Activated CD8-positive, alpha-beta memory T cell treated with anti-CD3 and anti-CD28 coated beads, Interleukin-2, amount 50 U/mL, for 1 hour (primary cell): ENCODE results near the gene MED26.
"Not testable (repeated sequence)": the region's sequence is repeated elsewhere in the genome, so short reads cannot be mapped to it uniquely, and the experiment has no call there.

Experiments
- DNase-seq: peaks from one replicate; pipeline ENCODE4 v3.0.0-alpha.2; 2020; ENCODE audit errors: extremely low read depth

MED26 gene

GRCh38 chr19:16651421-16652188, 23.6 kb upstream of the MED26 start:
- DNase-seq = not testable (repeated sequence)

DNA sequence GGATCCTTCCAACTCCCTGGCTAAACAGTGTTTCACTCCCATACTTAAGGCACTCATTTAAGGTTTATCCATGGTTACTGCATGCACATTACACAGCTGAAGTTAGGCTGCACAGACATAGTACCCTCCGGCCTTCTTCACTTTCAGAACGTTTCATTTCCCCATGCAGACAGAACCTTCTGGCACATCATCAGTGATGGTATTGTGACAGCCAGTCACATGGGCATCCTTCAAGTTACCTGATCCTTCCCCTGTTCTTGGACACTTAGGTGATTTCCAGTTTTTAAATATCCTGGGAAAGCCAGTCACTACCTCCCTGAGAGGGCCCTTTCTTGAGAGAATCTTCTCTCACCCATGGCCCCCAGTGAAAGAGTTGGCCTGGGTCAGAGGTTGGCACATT, 22.8 kb upstream of the MED26 start:
- DNase-seq = no peak

- no peak for DNase-seq
Observed at GRCh38 chr19:16649734-16650133, 21.7 kb upstream of the MED26 start.

DNA sequence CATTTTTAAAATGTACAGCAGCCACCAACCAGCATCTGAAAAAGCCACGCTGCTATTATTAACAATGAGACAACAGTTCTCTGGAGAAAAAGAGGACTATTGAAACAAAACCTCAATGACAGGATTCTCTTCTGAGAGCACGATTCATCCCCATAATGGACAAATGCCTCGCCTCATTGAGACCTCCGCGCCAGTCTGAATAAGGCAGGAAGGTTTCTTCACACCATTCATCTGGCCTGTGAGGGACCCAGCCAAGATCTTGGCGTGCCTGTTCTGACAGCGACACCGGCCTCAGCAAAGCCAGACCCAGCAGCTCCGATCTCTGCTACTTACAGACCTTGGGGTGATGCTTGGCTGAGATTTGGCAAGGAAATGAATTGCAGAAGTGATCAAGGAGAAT, 17.1 kb upstream of the MED26 start:
- no peak for DNase-seq

GRCh38 chr19:16641695-16642094, 13.7 kb upstream of the MED26 start:
- no peak for DNase-seq

DNA sequence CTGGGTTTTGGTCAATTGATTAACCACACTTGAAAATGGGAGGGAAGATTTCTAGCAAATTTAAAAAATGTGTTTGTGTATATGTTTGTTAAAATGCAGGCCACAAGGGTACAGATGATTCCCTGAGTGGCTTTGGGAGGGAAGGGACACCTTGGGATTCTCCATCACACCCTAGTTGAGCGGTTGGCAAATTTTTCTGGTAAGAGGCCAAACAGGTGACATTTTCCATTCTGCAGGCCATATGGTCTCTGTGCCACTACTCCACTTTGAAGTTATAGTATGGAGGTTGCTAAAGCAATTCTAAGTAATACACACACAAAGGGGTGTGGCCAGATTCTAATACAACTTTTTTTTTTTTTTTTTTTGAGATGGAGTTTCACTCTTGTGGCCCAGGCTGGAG, 12.9 kb upstream of the MED26 start:
- no peak for DNase-seq

GRCh38 chr19:16638666-16639065, 10.7 kb upstream of the MED26 start:
- no peak for DNase-seq

DNA sequence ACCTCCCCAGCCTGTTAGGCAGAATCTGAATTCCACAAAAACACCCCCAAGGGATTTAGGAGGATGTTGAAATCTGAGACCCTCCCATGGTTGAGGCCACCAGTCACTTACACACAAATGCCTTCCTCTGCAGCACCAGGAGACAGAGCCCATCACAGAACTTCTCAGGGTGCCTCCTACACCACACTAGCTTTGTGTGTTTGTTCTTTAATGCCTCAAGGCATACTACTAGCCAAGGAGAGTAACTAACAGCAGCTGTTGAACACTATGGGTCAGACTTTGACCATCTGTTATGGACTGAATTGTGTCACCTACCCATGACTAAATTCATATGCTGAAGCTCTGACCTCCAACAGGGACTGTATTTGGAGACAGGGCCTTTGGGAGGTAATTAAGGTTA, 9.5 kb upstream of the MED26 start:
- no peak for DNase-seq

- no peak for DNase-seq
Observed at GRCh38 chr19:16631465-16631864, 3.5 kb upstream of the MED26 start.

DNA sequence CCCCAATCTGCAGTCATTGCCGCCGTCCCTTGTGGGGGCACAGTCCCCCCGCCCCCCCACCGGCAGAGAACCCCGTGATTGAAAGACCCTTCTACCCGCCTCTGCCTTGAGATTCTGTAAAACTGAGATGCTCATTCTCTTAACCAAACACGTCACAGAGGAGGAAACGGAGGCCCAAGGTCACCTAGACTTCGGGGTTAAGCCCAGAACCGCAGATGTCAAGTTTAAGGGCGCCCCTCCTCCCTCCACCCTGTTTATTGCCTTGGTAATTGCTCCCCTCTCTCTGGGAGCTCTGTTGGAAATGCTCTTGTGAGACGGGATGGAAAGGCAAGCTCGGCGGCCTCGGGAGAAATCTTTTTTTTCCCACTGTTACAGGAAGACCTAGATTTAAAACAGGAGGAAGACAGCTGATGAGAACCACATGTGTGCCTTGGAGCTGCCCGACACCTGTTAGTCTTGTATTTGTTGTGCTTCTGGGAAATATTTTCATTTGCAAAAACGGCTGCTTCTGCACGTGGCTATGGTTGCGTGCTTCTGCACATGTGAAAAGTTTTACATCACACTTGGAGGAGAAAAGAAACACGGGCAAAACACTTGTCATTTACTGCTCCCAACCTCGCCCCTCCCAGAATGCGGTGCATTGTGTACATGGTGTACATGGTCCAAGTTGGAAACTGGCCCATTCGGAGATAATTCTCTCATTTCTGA, 1.1 kb upstream of the MED26 start:
- no peak for DNase-seq

DNA sequence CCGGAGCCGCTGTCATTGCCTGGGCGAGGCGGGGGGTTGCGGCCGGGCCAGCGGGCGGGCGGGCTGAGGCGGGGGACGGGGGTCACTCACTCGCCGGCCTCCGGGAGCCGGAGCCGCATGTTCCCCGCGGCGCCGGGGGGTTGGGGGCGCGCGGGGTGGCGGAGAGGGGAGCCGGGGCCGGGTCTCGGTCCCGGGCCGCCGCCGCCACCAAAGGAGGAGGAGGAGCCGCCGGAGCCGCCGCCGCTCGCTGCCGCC, 149 bp downstream of the MED26 start:
- no peak for DNase-seq

DNA sequence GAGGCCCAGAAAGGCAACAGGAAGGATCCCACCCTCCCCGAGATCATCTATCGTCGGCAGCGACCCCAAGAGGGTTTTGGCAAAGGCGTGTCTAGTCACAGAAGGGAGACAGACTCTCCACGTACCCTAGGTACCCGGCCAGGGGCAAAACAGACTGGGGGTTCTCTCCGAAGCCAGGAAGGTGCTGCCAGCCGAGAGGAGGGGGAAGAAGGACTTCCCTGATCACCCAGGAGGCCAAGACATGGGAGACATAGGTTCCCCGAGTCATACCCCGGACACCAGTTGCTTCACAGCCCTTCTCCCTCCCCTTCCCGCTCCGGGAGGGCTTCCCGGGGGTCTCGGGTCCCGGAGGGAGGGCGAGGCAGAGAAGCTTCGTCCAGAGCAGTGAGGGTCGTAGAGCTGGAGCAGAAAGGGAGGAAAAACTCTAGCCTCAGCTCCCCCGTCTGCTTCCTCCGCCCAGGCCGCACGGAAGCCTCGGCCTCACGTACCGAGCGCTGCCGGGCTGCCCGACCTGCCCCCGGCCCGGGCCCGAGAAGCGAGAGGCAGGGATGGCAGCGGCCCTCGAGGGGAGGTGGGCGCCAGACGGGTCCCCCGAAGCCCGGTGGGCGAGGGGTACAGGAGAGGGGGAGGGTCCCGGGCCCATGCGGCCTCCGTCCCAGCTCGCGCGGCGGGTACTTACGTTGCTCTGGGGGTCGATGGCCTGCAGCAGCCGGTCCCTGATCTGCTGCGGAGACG, 644 bp downstream of the MED26 start:
- DNase-seq = no peak

DNA sequence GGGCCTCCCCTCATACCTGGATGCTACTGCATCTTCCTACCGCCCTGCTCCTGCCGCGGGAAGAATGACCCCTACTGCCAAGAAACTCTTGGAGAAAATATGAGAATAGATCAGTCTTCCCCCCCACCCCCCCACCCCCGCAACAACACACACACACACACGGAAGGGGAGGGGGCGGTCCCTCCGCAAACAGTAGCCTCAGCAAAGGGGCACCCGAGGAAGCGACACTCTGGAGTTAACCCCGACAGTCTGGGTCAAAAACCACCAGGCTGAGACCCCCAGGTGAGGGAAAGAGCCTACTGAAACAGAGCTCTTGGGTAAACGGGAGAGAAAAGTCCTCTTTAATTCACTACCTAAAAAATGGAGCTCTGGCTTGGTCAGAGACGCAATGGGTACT, 1.2 kb downstream of the MED26 start:
- no peak for DNase-seq

DNA sequence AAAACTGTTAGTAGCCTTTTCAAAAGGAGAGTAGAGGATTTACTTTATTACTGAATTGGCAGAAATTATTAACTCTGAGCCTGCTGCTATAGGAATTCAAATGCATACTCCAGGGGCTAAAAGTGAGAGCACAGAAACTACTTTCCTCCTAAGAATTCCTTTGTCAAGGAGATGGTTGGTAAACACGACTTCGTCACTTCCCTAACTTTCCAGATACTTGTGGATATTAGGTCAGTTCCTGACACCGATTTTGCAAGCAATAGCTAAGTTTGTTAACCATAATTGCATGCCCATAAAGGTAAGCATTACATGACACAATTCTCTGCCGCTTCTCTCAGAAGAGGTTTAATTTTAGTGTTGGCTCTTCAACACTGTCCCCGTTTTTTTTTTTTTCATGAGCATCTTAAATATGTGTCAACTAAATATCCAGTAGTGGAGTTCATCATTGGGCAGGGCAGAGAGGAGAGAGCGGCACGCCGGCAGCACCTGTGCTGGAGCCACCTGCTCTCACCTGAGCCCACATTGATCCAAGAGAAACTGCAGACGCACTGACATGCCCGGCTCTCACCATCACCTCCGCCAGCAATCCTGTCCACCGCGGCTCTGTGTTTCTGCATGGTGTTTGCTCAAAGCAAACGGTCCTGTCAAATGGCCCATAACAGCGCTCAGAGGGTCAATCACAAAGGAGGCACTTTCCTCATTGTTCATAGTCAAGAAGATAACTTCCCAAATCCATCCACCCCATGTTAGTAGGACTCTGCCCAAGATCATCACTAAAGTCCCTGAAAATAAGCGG, 2.6 kb downstream of the MED26 start:
- DNase-seq = no peak

DNA sequence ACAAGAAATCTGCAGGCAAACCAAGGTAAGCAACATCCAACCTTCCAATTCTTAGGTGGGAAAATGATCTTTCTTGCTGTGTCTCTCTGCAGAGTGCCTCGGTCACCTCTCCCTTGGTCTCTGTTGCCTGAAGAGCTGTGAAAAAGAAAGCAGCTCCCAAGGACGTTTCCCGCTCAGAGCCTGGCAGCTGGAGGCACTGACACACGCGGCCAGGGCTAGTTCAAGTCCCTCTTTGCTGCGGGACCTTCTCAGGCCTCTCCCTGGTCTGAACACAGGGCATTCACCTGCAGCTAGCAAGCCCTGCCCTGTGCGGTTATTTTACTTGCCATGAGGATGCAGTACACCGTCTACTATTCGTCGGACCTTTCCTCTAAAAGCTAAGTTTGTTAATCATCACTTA, 3.8 kb downstream of the MED26 start:
- no peak for DNase-seq

DNA sequence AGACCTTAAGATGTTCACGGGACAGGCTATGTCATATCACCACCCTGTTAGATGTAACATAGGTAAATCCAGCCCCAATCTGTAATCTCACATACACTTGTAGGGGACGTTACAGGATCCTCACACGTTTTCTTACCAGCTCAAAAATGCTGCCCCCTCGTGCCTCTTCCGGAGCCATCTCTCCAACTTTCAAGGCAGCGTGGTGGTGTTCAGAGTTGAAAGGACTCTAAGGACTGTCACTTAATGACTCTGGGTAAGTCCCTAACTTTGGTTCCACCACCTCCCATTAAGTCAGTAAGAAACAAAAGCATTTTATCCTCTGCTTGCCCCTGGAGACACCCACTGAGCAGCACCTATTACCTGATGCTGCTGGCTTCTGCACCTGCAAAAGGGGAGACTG, 4.4 kb downstream of the MED26 start:
- DNase-seq = no peak

- no peak for DNase-seq
Observed at GRCh38 chr19:16623066-16623465, 4.9 kb downstream of the MED26 start.

GRCh38 chr19:16621165-16621800, 6.7 kb downstream of the MED26 start:
- DNase-seq = no peak

DNA sequence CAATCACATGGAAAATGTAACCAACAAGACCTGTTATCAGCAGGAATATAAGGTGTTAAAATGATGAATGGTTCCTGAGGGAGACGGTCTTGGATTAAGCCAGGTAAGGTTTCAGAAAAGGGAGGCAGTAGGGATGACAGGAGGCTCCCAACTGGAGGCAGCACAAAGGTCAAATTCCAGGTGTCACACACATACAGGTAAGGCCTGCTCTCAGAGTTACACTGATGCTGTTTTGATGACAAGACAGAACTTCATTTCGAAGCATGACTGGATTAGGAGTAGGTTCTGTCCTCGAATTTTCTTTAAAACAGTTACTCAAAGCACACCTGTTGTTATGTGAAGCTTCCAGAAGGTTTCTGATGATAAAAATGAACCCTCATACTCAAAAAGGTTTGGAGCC, 7.4 kb downstream of the MED26 start:
- no peak for DNase-seq

- DNase-seq = no peak
Observed at GRCh38 chr19:16620018-16620417, 8.0 kb downstream of the MED26 start.

DNA sequence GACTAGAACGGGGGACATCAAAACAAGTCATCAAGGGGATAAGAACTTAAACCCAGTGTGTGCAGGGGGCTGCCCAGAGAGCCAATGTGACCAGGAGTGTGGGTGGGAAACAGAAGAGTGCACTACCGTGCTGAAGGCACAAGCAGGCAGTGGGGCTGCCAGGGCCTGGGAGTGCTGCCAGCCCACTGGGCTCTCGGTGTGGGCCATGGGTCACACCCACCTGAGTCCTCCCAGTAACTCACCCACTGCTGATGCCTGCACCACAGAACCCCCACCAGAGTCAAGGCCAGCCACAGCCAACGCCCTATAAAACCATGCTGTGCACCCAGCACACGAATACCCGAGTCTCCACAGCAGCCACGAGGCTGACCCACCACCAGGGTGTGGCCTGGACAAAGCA, 8.5 kb downstream of the MED26 start:
- no peak for DNase-seq

DNA sequence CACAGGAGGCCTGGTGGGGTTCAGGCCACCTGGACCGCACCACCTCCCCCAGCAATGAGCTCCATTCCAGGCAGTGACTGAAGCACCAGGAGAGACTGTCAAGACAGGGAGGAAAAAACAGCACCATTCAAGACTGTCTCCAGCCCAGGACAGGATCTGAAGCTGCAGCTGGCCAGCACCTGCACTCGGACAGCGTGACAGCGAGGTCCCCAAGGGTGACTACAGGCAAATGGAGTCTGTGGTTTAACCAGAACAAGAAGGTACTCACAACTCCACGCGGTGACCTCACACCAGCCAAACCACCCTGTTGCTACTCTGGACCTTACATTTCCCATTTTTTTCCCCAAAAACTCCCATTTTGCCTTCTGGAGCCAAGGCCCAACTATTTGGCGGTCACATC, 9.8 kb downstream of the MED26 start:
- no peak for DNase-seq
